ENCODE results near the gene IGF2BP2. TPM values are rescaled to one million over a fixed set of nuclear protein-coding genes. Genes with fewer than 3 reads are reported as not detected.

IGF2BP2 gene
- total and polyA plus RNA-seq, 9 of the 15 experiments (the other 6 are each of a cell fraction or from before 2014, with no cell fraction given): 3.2 to 59.6 (median 30.5) TPM

DNA sequence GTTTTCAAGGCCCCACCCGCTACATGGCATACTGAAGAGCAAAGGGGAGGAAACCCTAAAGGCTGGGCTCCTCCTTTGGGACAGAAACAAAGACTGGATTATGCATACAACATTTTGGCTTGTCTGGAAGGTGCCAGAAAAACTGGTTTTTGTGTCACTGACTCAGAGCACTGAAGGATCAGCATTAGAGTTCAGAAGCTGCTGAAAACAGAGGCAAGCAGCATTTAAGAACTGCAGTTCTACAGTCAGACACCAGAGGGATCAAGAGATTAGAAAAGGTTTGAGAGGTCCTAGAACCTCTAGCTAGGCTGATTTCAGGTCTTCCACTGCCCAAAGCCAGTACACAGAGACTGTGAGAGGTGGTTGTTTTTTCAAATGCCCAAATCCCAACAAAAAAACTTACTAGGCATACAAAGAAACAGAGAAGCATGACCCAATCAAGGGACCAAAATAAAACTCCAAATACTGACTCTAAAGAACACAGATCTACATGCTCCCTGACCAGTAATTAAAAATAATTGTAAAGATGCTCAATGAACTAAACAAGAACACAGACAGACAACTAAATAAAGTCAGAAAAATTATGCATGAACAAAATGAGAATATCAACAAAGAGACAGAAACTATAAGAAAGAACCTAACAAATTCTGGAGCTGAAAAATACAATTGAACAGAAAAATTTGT is 147.6 kb downstream of the IGF2BP2 start (continued):
- TF ChIP-seq, protein P1, sequence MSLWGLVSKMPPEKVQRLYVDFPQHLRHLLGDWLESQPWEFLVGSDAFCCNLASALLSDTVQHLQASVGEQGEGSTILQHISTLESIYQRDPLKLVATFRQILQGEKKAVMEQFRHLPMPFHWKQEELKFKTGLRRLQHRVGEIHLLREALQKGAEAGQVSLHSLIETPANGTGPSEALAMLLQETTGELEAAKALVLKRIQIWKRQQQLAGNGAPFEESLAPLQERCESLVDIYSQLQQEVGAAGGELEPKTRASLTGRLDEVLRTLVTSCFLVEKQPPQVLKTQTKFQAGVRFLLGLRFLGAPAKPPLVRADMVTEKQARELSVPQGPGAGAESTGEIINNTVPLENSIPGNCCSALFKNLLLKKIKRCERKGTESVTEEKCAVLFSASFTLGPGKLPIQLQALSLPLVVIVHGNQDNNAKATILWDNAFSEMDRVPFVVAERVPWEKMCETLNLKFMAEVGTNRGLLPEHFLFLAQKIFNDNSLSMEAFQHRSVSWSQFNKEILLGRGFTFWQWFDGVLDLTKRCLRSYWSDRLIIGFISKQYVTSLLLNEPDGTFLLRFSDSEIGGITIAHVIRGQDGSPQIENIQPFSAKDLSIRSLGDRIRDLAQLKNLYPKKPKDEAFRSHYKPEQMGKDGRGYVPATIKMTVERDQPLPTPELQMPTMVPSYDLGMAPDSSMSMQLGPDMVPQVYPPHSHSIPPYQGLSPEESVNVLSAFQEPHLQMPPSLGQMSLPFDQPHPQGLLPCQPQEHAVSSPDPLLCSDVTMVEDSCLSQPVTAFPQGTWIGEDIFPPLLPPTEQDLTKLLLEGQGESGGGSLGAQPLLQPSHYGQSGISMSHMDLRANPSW (CRISPR knock-in tag; IDR thresholded peaks at IDR 0.05): no peak
- no peak for TF ChIP-seq POLR2G (IDR thresholded peaks at IDR 0.05; ENCODE audit: low read depth, low read length)
- no peak for TF ChIP-seq SMARCA4 (IDR thresholded peaks at IDR 0.05)
- no peak for TF ChIP-seq NR2C2 (CRISPR knock-in tag; IDR thresholded peaks at IDR 0.05)
- TF ChIP-seq NR2C2 (tag; IDR thresholded peaks at IDR 0.05): no peak
- no peak for TF ChIP-seq ZNF224 (CRISPR knock-in tag; IDR thresholded peaks at IDR 0.05)
- TF ChIP-seq KLF1 (tag; IDR thresholded peaks at IDR 0.05): no peak
- TF ChIP-seq TAF1 (IDR thresholded peaks at IDR 0.05; ENCODE audit: control insufficient read depth, extremely low read depth, insufficient read depth, low read length, severe bottlenecking): no peak
- no peak for TF ChIP-seq ZNF41 (CRISPR knock-in tag; conservative IDR thresholded peaks at IDR 0.05)
- no peak for TF ChIP-seq ARID2 (IDR thresholded peaks at IDR 0.05)
- no peak for TF ChIP-seq DACH1 (IDR thresholded peaks at IDR 0.05; ENCODE audit: partially characterized antibody)
- no peak for TF ChIP-seq EZH2 (IDR thresholded peaks at IDR 0.05; ENCODE audit: borderline replicate concordance, low read depth, low read length)
- TF ChIP-seq PCBP1 (IDR thresholded peaks at IDR 0.05; ENCODE audit: low read depth, low read length, poor library complexity, severe bottlenecking): no peak
- peak; percentile 64 for TF ChIP-seq SMC3 (conservative IDR thresholded peaks at IDR 0.05; ENCODE audit: insufficient read depth, low read depth, low read length)
- TF ChIP-seq JUN (IDR thresholded peaks at IDR 0.05; ENCODE audit: borderline replicate concordance, low read depth, low read length): no peak
- TF ChIP-seq JUN (CRISPR knock-in tag; IDR thresholded peaks at IDR 0.05; ENCODE audit: borderline replicate concordance): no peak
- TF ChIP-seq, protein P2, sequence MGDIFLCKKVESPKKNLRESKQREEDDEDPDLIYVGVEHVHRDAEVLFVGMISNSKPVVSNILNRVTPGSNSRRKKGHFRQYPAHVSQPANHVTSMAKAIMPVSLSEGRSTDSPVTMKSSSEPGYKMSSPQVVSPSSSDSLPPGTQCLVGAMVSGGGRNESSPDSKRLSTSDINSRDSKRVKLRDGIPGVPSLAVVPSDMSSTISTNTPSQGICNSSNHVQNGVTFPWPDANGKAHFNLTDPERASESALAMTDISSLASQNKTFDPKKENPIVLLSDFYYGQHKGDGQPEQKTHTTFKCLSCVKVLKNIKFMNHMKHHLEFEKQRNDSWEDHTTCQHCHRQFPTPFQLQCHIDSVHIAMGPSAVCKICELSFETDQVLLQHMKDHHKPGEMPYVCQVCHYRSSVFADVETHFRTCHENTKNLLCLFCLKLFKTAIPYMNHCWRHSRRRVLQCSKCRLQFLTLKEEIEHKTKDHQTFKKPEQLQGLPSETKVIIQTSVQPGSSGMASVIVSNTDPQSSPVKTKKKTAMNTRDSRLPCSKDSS (IDR thresholded peaks at IDR 0.05; ENCODE audit: low read depth, partially characterized antibody): peak; percentile 28
- TF ChIP-seq, protein P3, sequence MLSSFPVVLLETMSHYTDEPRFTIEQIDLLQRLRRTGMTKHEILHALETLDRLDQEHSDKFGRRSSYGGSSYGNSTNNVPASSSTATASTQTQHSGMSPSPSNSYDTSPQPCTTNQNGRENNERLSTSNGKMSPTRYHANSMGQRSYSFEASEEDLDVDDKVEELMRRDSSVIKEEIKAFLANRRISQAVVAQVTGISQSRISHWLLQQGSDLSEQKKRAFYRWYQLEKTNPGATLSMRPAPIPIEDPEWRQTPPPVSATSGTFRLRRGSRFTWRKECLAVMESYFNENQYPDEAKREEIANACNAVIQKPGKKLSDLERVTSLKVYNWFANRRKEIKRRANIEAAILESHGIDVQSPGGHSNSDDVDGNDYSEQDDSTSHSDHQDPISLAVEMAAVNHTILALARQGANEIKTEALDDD (IDR thresholded peaks at IDR 0.05): no peak
- peak; percentile 21; the same call in 1 of the 2 replicates for TF ChIP-seq STAG1 (CRISPR knock-in tag; IDR thresholded peaks at IDR 0.05; ENCODE audit: borderline replicate concordance)
- TF ChIP-seq TCFL5 (CRISPR knock-in tag; conservative IDR thresholded peaks at IDR 0.05): no peak
- TF ChIP-seq HDAC6 (IDR thresholded peaks at IDR 0.05; ENCODE audit: low read depth, low read length): no peak
- no peak for TF ChIP-seq ZNF134 (CRISPR knock-in tag; conservative IDR thresholded peaks at IDR 0.05)
- no peak for TF ChIP-seq CBX8 (IDR thresholded peaks at IDR 0.05; ENCODE audit: borderline replicate concordance, extremely low read depth, low read depth, low read length, poor library complexity, severe bottlenecking)
- TF ChIP-seq RAD21 (CRISPR knock-in tag; conservative IDR thresholded peaks at IDR 0.05 in 1 of 2, IDR thresholded peaks at IDR 0.05 in 1 of 2): peak; percentile 35 to 76; a peak in 3 of 4 replicates
